CD1c-positive myeloid dendritic cell (primary cell): ENCODE results near the gene KEAP1.
A peak's percentile ranks its signal among the peaks of the same experiment; 100 is the strongest.

Experiments used
- DNase-seq: peaks from one replicate; pipeline ENCODE4 v3.0.0-alpha.2; 2016; ENCODE audit errors: extremely low spot score

The KEAP1 gene

DNA sequence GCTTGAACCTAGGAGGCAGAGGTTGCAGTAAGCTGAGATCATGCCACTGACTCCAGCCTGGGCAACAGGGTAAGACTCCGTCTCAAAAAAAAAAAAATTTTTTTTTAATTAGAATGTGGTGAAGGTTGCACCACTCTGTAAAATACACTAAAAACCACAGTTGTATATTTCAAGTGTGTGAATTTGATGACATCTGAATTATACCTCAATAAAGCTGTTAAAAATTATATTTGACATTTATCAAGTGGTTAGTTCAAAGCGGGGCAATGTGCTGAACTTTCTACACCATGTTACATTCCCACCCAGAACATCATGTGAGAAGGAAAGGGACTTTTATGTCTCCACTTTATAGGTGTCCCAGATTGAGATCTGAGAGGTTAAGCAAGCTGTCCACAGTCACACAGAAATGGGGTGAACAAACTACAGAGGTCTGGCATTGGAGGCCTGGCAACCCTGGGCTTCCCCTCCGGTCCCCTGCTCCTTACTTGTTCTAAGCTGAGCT is 20.0 kb upstream of the KEAP1 start:
- DNase-seq = no peak

- DNase-seq = no peak
Measured at GRCh38 chr19:10521461-10522171, 18.5 kb upstream of the KEAP1 start.

DNA sequence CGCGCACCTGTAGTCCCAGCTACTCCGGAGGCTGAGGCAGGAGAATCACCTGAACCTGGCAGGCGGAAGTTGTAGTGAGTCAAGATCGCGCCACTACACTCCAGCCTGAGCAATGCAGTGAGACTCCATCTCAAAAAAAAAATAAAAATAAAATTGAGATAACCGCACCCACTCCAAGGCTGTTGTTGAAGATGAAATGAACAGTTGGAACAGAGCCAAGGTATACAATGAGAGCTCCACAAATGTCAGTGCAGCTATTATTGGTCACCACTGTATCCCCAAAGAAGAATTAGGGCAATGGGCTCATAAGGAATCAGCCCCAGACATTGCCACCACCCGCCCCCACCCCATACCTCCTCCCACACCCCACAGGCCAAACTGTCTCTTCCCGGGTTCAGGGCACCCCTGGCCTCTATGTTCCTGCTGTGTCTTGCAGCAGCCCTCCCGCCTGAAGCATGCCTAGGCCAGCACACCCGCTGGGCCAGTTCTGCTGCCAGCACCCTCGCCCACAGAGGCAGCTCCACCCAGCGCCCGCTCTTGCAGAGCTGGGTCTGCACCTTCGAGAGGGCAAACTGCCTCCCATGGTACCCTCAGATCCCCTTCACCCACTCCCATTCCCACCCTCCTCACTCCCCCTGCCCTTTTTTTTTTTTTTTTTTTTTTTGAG is 17.6 kb upstream of the KEAP1 start:
- DNase-seq = no peak

DNA sequence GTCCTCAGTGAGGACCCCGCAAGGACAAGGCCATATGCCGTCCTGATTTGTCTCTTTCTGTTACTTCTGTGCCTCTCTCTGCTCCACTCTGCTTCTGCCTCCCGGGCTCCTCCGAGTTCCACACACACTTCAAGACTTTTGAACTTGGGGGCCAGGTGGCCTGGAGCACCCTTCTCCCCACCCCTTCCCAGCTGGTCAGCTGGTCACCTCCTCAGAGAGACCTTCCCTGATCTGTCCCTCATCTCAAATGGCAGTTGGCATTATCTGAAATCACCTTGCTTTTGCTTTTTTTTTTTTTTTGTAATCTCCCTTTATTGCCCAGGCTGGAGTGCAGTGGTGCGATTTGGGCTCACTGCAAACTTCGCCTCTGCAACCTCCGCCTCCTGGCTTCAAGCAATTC is 16.3 kb upstream of the KEAP1 start:
- DNase-seq = no peak

GRCh38 chr19:10518444-10519361 is 15.5 kb upstream of the KEAP1 start:
- peak; percentile 54 for DNase-seq

DNA sequence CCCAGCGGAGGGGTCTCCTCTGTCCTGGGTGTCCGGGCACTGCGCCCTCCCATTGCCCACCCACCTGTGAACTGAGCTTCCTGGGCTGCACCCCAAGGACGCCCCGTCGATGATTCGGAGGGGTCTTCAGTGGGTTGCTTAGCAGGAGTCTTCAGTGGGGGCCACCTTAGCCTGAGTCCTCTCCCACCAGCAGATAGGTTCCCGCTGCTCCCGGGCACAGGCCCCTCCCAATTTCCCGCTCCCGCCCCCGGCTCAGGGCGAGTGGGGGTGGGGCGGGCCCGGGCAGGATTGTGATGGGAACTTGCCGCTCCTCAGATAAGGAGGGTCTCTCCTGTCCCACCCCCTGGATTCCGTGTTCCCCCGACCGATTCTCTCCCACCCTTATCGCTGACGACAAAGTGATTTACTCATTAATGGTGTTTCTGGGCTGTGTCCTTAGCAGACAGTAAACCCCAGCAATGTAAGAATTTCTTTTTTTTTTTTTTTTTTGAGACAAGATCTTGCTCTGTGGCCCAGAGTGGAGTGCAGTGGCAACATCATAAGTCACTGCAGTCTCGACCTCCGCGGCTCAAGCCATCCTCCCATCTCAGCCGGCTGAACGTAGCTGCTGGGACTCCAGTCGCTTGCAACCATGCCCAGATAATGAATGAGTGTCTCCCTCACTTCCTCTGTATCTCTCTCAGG is 14.7 kb upstream of the KEAP1 start:
- DNase-seq = no peak

DNA sequence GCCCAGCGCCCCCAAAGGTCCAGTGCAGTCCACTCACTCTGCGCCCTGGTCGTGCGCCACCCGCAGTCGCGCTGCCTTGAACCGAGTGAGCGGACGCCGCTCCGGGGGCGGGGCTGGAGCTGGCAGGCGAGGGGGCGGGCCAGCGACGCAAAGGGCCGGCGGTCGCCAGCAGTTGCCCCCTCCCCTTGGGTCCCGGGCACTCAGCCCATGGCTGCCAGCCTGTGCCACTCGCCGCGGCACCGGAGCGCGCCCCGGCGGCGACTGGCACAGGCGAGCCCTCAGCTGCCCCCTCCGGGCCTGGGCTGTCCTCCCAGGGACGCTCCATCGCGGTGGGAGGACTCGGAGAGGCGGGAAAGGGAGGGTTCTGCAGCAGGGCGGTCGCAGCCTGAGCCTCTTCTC is 14.2 kb upstream of the KEAP1 start, which contains the start of gene S1PR5:
S1PR5 (minus strand) TSS at position 87 of the 399 bp plus-strand sequence. CDS start 2,436 bp downstream, outside the sequence.
- peak; percentile 20 for DNase-seq

- no peak for DNase-seq
Measured at GRCh38 chr19:10516671-10517286, 13.6 kb upstream of the KEAP1 start.

DNA sequence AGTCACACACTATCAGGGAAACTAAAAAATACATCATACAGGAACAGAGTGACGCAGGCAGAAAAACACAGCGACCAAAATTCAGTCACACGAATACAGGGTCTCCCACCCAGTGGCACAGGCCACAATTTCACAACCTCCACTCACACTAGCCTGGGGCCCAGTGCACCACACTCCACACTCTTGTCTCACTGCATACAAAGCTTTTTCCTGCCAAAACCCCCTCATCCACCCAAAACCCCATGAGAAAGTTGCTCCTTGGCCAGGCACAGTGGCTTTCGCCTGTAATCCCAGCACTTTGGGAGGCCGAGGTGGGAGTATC is 12.9 kb upstream of the KEAP1 start:
- DNase-seq = no peak

- no peak for DNase-seq
Measured at GRCh38 chr19:10514211-10515145, 11.3 kb upstream of the KEAP1 start.

GRCh38 chr19:10513223-10513622 is 10.1 kb upstream of the KEAP1 start:
- no peak for DNase-seq

GRCh38 chr19:10510301-10510802 is 7.2 kb upstream of the KEAP1 start:
- DNase-seq = peak; percentile 43

DNA sequence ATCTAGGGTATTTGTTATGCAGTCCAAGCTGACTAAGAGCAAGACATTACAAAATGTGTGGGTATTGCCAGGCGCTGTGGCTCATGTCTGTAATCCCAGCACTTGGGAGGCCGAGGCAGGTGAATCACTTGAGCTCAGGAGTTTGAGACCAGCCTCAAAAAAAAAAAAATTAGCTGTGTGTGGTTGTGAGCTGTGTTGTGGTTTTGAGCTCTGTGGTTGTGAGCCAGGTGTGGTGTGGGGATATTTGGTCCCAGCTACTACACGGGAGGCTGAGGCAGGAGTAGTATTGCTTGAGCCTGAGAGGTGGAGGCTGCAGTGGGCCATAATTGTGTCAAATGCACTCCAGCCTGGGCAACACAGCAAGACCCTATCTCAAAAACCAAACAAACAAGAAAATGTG is 5.6 kb upstream of the KEAP1 start:
- no peak for DNase-seq

DNA sequence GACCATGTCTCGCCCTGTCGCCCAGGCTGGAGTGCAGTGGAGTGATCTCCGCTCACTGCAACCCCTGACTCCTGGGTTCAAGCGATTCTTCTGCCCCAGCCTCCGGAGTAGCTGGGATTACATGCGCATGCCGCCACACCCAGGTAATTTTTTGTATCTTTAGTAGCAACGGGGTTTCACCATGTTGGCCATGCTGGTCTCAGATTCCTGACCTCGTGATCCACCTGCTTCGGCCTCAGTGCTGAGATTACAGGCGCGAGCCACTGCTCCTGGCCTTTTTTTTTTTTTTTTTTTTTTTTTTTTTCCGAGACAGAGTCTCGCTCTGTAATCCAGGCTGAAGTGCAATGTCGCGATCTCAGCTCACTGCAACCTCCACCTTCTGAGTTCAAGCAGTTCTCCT is 4.9 kb upstream of the KEAP1 start:
- DNase-seq = no peak

DNA sequence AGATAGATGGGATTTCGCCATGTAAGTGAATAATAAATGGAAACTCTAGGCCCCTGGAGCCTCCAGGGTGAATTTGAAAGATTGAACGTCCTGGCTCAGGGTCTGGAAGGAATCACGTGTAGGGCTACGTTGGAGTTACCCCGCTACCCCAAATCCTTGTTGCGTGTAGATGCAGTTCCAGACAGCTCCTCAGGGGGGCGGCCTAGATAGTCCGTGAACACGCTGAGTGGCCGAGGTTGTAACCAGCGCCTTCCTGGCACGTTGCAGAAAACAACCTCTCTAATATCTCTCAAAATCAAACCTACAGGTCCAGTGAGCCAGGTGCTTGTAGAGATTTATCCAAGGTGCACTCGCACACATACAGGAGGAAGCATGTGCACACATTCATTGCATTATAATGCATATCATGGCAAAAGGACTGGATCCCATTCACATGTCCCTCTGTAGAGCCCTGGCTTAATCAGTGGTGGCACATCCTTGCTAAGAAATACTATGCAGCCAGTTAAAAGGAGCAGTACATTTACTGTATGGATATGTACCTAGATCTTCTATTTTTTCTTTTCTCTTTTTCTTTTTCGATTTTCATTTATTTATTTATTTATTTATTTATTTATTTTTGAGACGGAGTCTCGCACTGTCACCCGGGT is 2.5 kb upstream of the KEAP1 start:
- DNase-seq = peak; percentile 85

- peak; percentile 94 for DNase-seq
Measured at GRCh38 chr19:10502524-10503001, 593 bp downstream of the KEAP1 start.

DNA sequence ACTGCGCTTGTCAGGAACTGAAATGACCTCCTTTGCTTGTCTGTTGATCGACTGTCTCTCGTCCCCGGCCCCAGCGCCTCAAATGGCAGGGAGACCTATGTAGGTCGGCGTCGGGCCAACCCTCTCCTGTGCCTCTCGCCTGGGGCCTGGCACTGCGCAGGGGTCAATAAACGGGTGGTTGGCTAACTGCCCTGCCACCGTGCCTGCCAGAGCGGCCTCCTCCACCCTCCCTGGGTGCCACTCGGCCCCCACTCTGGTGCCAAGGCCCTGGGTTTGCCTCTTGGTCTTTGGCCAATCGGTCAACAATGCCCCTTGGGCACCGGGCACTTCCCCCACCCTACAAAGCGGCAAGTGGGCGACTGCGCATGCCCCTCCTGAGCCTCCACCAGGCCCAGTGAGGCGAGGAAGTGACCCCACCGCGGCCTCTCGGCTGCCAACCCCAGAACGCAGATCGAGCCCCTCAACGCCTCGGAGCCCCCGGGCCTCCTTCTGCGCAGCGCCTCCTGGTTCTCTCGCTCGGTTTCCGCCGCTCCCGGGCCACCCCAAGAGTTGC is 1.1 kb downstream of the KEAP1 start:
- DNase-seq = peak; percentile 68

GRCh38 chr19:10500247-10500592 is 2.9 kb downstream of the KEAP1 start:
- no peak for DNase-seq
